Astrocyte (in vitro differentiated cells and primary cell): Measurements from ENCODE around the gene RALGAPA2.

ENCODE experiments used
- CTCF ChIP-seq: IDR thresholded peaks from 2 replicates; pipeline ENCODE4 v1.5.1; 2011; ENCODE audit warnings: low read depth, mild to moderate bottlenecking, inconsistent platforms, low read length, moderate library complexity; ENCODE audit not compliant: insufficient read depth
- EZH2 ChIP-seq: IDR thresholded peaks from 2 replicates; pipeline ENCODE4 v1.6.1; 2012; ENCODE audit warnings: mild to moderate bottlenecking, low read length, inconsistent platforms; ENCODE audit not compliant: insufficient read depth

- TF ChIP-seq CTCF (no peak), EZH2 (no peak)
These were observed 307.8 kb downstream of the RALGAPA2 start for GRCh38 chr20:20404633-20405032.
